NT2/D1 (cell line): ENCODE results near the gene CST4.

Experiments used
- SUZ12 ChIP-seq: IDR thresholded peaks from 2 replicates; pipeline ENCODE4 v1.6.1; 2011; ENCODE audit not compliant: insufficient read length, insufficient read depth; ENCODE audit errors: extremely low read depth
- YY1 ChIP-seq: IDR thresholded peaks from 2 replicates; pipeline ENCODE4 v1.6.1; 2011; ENCODE audit not compliant: insufficient read length, insufficient read depth
- ZNF274 ChIP-seq: IDR thresholded peaks from 2 replicates; pipeline ENCODE4 v1.6.1; 2011; ENCODE audit warnings: mild to moderate bottlenecking, low read depth, low read length

- TF ChIP-seq YY1 (no peak), SUZ12 (no peak), ZNF274 (no peak)
Measured at GRCh38 chr20:23652371-23652770, 36.5 kb downstream of the CST4 start.
